Prostate gland (tissue), 2 donors: ENCODE measurements around the gene JADE2. TPM values are rescaled to one million over a fixed set of nuclear protein-coding genes. Genes with fewer than 3 reads are reported as not detected.
"Not testable (repeated sequence)": the region's sequence is repeated elsewhere in the genome, so short reads cannot be mapped to it uniquely, and the experiment has no call there.

Experiments used
- DNase-seq: peaks from one replicate; pipeline ENCODE4 v3.0.0-alpha.2; 2019; ENCODE audit warnings: low spot score
- H3K27ac ChIP-seq, 2 donors: fragments of 200-600 bp; sonication (generic); 2 replicates each; pipeline ENCODE4 v1.5.1; 2017 to 2019
- H3K27me3 ChIP-seq: fragments of 200-600 bp; sonication (generic); replicated peaks from 2 replicates; pipeline ENCODE4 v1.5.1; 2019; ENCODE audit not compliant: insufficient read depth
- H3K36me3 ChIP-seq, 2 donors: fragments of 200-600 bp; sonication (generic); 1 replicate in 1 of 2; 2 replicates in 1 of 2; pipeline versions ENCODE4 v1.5.1 to v1.8.1; 2017 to 2019
- H3K4me1 ChIP-seq: fragments of 200-600 bp; sonication (generic); replicated peaks from 2 replicates; pipeline ENCODE4 v1.5.1; 2019
- H3K4me3 ChIP-seq, 2 donors: fragments of 200-600 bp; sonication (generic); 2 replicates each; pipeline ENCODE4 v1.5.1; 2017 to 2019
- H3K9me3 ChIP-seq: fragments of 200-600 bp; sonication (generic); 2 replicates; pipeline ENCODE4 v1.5.1; 2017
- POLR2A ChIP-seq: fragments of 450-650 bp; IDR thresholded peaks from one replicate; pipeline ENCODE4 v1.6.1; 2016; ENCODE audit warnings: antibody characterized with exemption, mild to moderate bottlenecking
- POLR2AphosphoS5 ChIP-seq: sonication (generic); formaldehyde crosslinking; IDR thresholded peaks from one replicate; pipeline ENCODE4 v1.6.1; 2017; ENCODE audit warnings: antibody characterized with exemption
- WGBS: methylation state at CpG from one replicate; pipeline ENCODE4 v1.1.5; 2018; 5-methylcytosine and 5-hydroxymethylcytosine counted together
- intact Hi-C: fragments of 100-400 bp; cut with DNase I; formaldehyde crosslinking; loops from one replicate; pipeline ENCODE4 v1.14.2; 2022
- total RNA-seq, 2 donors: library from RNA; depleted of rRNA; stranded (reverse); fragments of >200 nt; gene quantifications; one replicate each; pipeline ENCODE4 v1.1.0, GENCODE V29; 2016
- TF ChIP-seq, protein P1 (sequence below), 4 experiments: fragments of 200-600 bp in 2 of 4; fragments of 450-650 bp in 2 of 4; sonication (generic) in 2 of 4; IDR thresholded peaks; 1 replicate in 3 of 4; 2 replicates in 1 of 4; pipeline ENCODE4 v1.5.1; 2016 to 2019; ENCODE audit warnings: antibody characterized with exemption in 4 of 4, mild to moderate bottlenecking in 2 of 4, moderate library complexity in 2 of 4

The JADE2 gene
- total RNA-seq, 2 donors from 2014 or later = 63.4 to 87.1 TPM

DNA sequence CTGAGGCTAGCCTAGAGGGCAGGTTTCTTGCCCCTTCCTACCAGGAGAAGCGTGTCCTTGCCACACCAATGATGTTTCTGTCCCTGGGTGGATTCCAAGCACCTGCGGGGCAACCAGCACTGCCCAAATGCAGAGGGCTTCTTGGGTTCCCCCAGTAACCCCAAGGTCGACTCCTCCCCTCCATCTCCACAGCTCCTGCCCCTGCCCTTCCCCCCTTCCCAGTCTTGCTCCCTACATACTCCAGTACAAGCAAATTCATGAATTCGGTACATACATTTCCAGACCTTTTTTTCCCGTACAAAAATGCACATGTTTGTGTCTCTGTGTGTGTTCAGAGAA, 12.8 kb upstream of the JADE2 start:
- intact Hi-C loops = no loop called here
- DNase-seq = no peak
- H3K4me1 ChIP-seq = peaks cover 4% of the 10 kb centered on the region

DNA sequence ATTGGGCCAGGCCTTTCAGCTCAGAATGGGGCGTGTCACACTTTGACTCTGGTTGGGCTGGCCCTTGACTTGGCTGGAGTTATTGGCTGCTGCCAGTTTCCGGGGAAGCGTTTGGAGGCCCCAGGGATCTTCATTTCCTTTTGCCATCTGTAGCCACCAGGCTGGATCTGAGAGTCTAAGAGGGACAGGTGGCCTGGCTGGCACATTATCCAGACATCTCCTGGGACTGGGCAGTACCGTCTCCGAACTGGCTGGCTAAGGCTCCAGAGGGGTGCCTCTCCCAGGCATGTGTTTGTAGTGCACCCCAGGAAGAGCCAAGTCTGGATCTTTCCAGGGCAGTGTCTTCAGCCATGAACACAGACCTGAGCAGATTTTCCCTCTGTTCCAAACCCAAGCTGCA, 9.7 kb upstream of the JADE2 start:
- H3K36me3 ChIP-seq = no peaks in the 10 kb centered on the region
- WGBS = 84% methylated on average over 5 of the region's 5 CpGs
- no peak for DNase-seq
- H3K27me3 ChIP-seq = no peaks in the 10 kb centered on the region
- intact Hi-C loops = no loop called here
- no peak overlapping the region for H3K4me3 ChIP-seq
- no peaks in the 10 kb centered on the region for H3K9me3 ChIP-seq
- H3K27ac ChIP-seq = no peak overlapping the region
- TF ChIP-seq, protein P1, sequence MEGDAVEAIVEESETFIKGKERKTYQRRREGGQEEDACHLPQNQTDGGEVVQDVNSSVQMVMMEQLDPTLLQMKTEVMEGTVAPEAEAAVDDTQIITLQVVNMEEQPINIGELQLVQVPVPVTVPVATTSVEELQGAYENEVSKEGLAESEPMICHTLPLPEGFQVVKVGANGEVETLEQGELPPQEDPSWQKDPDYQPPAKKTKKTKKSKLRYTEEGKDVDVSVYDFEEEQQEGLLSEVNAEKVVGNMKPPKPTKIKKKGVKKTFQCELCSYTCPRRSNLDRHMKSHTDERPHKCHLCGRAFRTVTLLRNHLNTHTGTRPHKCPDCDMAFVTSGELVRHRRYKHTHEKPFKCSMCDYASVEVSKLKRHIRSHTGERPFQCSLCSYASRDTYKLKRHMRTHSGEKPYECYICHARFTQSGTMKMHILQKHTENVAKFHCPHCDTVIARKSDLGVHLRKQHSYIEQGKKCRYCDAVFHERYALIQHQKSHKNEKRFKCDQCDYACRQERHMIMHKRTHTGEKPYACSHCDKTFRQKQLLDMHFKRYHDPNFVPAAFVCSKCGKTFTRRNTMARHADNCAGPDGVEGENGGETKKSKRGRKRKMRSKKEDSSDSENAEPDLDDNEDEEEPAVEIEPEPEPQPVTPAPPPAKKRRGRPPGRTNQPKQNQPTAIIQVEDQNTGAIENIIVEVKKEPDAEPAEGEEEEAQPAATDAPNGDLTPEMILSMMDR (IDR thresholded peaks at IDR 0.05) = no peak
- TF ChIP-seq POLR2AphosphoS5 (no peak), POLR2A (no peak)
- peaks cover 4% of the 10 kb centered on the region for H3K4me1 ChIP-seq

More for the DNA sequence above, 12.8 kb upstream of the JADE2 start:
- TF ChIP-seq, protein P1 (IDR thresholded peaks at IDR 0.05) = no peak
- TF ChIP-seq POLR2A = no peak
- TF ChIP-seq POLR2AphosphoS5 = no peak
- 90% methylated on average over 5 of the region's 5 CpGs for WGBS
- Histone ChIP-seq H3K27me3 (no peaks in the 10 kb centered on the region), H3K9me3 (no peaks in the 10 kb centered on the region), H3K27ac (no peak overlapping the region), H3K36me3 (no peaks in the 10 kb centered on the region), H3K4me3 (no peak overlapping the region)

DNA sequence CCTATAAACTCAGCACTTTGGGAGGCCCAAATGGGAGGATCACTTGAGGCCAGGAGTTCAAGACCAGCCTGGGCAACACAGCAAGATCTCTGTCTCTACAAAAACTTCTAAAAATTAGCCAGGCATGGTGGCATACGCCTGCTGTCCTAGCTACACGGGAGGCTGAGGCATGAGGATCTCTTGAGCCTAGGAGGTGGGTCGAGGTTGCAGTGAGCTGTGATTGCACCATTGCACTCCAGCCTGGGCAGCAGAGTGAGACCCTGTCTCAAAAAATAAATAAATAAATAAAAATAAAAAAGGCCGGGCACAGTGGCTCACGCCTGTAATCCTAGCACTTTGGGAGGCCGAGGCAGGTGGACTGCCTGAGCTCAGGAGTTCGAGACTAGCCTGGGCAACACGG, 8.5 kb upstream of the JADE2 start:
- H3K36me3 ChIP-seq, H3K9me3 ChIP-seq, DNase-seq, intact Hi-C loops, H3K4me3 ChIP-seq, H3K27ac ChIP-seq, H3K4me1 ChIP-seq, H3K27me3 ChIP-seq: not testable (repeated sequence)
- WGBS = 95% methylated on average over 8 of the region's 8 CpGs

DNA sequence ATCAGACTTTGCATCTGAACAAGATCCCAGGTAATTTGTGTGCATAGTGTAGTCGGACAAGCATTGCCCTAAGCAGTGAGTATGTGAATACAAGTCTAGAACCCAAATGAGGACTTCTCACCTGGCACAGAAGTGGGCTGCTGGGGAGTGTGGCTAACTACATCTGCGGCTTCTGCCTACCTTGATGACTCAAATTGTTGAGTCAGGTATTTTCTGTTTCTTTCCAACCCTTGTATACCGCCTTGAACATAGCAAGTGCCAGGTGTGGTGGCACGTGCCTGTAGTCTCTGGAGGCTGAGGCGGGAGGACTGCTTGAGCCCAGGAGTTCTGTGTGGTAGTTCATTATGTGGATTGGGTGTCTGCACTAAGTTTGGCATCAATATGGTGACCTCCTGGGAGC, 7.9 kb upstream of the JADE2 start:
- 86% methylated on average over 5 of the region's 5 CpGs for WGBS
- no peaks in the 10 kb centered on the region for H3K36me3 ChIP-seq
- no peak overlapping the region for H3K4me3 ChIP-seq
- H3K4me1 ChIP-seq = no peaks in the 10 kb centered on the region
- TF ChIP-seq POLR2A (no peak), POLR2AphosphoS5 (no peak)
- TF ChIP-seq, protein P1 (IDR thresholded peaks at IDR 0.05) = no peak
- H3K9me3 ChIP-seq = no peaks in the 10 kb centered on the region
- H3K27ac ChIP-seq = no peak overlapping the region
- no peak for DNase-seq
- intact Hi-C loops = no loop called here
- no peaks in the 10 kb centered on the region for H3K27me3 ChIP-seq

DNA sequence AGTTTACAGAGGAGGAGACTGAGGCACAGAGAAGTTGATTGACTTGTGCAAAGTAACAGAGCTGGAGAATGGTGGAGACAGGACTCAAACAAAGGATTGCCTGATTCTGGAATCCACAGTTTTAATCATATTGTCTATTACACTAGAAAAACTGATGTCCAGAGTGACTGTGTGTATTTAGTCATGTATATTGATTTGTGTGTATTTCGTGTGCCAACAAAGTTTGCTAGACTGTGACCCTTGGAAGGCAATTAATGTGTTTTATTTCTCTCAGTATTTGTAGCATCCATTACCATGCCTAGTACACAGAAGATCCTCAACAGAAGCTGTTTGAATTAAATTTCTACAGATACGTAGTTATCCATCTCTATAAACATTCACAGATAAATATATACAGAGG, 5.5 kb upstream of the JADE2 start:
- no peaks in the 10 kb centered on the region for H3K27me3 ChIP-seq
- WGBS = 80% methylated on average over 2 of the region's 2 CpGs
- H3K27ac ChIP-seq = no peak overlapping the region
- no peak overlapping the region for H3K4me3 ChIP-seq
- intact Hi-C loops = loop anchor here (10.0 kb wide), 1 partner anchor 295 kb away; the partner anchor contains the start of gene PPP2CA
- TF ChIP-seq, protein P1 (IDR thresholded peaks at IDR 0.05) = no peak
- TF ChIP-seq POLR2A (no peak), POLR2AphosphoS5 (no peak)
- H3K4me1 ChIP-seq = no peaks in the 10 kb centered on the region
- H3K36me3 ChIP-seq = no peaks in the 10 kb centered on the region
- H3K9me3 ChIP-seq = no peaks in the 10 kb centered on the region
- DNase-seq = no peak
